Fibroblast of villous mesenchyme (primary cell): ENCODE measurements around the gene TEX2. TPM values are rescaled to one million over a fixed set of nuclear protein-coding genes. Genes with fewer than 3 reads are reported as not detected.

Experiments used
- DNase-seq: peaks from one replicate; pipeline ENCODE4 v3.0.0-alpha.2; 2010; ENCODE audit warnings: low read depth
- H3K4me3 ChIP-seq: 2 replicates; pipeline ENCODE4 v1.5.1; 2011; ENCODE audit warnings: low read depth, mild to moderate bottlenecking, low read length
- total RNA-seq: library from RNA; depleted of rRNA; stranded (reverse); fragments of >200 nt; gene quantifications from 2 replicates; pipeline ENCODE4 v1.2.3, GENCODE V29; 2012
- TF ChIP-seq, protein P1 (sequence below): IDR thresholded peaks from 2 replicates; pipeline ENCODE4 v1.5.1; 2012; ENCODE audit warnings: low read depth, mild to moderate bottlenecking, low read length; ENCODE audit not compliant: insufficient read depth

TEX2 gene
- total RNA-seq, 1 donor, result 45.8 TPM

DNA sequence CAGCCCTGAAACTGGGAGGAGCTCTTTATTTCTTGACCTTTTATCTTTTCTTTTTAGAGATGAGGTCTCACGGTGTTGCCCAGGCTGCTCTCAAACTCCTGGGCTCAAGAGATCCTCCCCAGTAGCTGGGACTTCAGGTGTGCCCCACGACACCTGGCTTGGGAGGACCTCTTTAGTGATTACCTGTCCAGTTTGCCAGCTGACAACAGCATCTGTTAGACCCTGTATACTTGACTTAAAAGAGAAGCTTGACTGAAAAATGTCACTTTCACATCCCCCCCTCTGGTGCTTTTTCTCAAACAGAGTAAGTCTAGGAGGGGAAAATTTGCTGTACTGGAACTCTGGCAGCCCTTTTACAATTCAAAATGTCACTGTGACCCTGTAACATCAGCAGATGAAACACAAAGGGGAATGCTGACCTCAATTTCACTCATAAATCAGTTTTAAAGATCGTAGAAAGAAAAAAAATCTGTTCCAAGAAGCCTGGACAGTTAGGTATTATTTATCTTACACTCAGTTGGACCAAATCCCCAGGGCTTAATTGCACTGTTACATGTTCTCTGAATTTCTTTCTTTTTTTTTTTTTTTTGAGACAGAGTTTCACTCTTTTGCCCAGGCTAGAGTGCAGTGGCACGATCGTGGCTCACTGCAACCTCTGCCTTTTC, 131.3 kb downstream of the TEX2 start:
- TF ChIP-seq, protein P1, sequence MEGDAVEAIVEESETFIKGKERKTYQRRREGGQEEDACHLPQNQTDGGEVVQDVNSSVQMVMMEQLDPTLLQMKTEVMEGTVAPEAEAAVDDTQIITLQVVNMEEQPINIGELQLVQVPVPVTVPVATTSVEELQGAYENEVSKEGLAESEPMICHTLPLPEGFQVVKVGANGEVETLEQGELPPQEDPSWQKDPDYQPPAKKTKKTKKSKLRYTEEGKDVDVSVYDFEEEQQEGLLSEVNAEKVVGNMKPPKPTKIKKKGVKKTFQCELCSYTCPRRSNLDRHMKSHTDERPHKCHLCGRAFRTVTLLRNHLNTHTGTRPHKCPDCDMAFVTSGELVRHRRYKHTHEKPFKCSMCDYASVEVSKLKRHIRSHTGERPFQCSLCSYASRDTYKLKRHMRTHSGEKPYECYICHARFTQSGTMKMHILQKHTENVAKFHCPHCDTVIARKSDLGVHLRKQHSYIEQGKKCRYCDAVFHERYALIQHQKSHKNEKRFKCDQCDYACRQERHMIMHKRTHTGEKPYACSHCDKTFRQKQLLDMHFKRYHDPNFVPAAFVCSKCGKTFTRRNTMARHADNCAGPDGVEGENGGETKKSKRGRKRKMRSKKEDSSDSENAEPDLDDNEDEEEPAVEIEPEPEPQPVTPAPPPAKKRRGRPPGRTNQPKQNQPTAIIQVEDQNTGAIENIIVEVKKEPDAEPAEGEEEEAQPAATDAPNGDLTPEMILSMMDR, result no peak
- no peak overlapping the region for H3K4me3 ChIP-seq
- no peak for DNase-seq

DNA sequence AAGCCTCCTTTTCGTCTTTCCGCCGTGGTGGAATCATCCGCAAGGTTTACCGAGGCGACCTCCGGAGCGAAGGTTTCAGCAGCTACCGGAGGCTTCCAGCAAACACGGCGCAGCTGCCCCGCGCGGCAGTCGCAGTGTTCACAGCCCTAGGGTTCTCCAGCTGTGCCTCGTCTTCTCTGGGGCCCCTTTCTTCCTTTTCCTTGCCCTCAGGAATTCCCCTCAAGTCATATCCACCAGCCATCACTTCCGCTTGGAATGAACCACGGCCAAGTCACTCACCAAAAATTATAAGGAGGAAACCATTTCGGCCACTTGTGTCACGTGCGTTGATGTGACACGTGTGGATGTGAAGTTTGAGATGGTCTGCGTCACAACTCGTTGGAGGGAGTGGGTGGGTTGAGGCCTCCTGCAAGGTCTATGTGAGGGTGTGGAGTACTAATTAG, 132.5 kb downstream of the TEX2 start:
- H3K4me3 ChIP-seq, result peak overlapping the region; percentile 54
- DNase-seq, result peak; percentile 70
- TF ChIP-seq, protein P1, result peak; percentile 10

DNA sequence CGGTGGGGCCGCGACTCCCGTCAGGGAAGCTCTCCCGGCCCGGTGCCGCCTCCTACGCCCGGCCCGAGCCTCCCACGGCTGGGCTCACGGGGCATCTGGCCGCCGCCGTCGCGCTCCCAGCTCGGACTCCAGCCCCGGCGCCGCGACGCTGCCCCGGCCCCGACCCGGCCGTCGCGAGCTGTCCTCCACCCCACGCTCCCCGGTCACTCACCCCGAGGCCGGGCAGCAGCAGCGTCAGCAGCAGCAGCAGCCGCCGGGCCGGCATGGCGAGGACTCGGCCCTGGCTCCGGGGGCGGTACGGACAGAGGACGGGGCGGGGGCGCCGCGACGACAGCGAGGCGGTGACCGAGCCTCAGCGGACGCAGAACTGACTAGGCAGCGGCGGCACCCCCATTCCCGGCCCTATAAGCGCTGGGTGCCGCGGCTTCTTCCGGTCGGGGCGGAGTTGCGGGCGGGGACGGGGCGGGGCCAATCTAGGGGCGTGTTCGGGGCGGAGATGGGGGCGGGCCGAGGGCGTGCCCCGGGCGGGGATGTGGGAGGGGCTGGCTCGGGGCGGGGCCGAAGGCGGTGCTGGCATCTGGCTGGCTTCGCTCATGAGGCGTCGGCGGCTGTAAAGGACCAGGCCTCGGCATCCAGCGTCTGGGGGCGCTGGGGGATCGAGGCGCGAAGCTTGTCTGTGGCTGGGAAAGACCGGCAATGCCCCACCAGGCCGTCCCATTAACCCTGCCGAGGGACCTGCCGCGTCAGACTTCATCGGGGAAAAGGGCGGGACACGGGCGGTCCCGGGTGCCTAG, 133.1 kb downstream of the TEX2 start, which contains the start of gene ERN1:
Gene ERN1, minus strand, starts transcription at position 380 of the 794 bp plus-strand sequence. Its CDS starts 115 bp downstream, at position 265.
- TF ChIP-seq, protein P1, result no peak
- peak within 1 kb of the TSS; percentile 82 for H3K4me3 ChIP-seq
- peak; percentile 97 for DNase-seq

DNA sequence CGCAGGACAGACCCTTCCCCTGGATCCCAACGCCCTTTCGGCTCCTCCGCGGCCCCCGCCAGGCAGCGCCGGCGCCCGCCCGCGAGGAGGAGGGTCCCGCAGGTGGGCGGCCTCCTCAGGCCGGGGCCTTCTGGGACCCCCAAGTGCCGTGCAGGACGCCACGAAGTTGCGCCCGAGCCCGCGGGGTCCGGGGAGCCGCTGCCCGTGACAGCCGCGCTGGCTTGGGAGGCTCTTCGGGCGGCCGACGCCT, 133.6 kb downstream of the TEX2 start:
- peak overlapping the region; percentile 82 for H3K4me3 ChIP-seq
- TF ChIP-seq, protein P1, result no peak
- DNase-seq, result no peak

DNA sequence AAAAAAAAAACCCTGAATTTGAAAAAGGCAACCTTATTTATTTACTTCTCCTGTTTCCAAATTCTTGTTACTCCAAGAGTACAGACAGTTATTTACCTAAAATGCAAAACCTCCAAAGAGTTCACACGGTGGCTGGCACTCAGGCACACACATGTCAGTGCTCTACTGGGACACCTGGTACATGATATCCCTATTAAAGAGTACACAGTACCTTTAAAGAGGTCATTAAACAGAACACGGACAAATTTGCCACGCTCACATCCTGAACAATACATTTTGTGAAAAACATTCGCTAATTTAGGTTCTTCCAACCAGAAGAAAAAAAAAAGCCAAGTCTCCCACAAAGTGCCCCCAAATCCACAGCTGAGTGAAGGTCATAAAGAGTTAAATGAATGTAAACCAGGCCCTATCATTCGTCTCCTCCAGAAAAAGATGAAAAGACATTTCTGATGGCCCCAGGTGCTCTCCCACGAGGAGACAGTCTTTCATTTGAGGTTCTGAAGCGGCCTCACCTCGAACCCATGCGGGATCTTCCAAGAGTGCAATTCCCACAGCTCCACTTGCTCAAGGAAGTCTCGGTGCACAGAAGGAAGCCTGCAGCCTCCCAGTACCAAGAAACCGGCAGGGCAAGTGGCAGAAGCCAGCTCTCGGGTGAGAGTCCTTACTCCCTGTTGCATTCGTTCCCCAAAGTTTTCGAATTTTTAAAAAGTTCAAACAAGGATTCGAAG, 134.1 kb downstream of the TEX2 start:
- H3K4me3 ChIP-seq, result peak overlapping the region; percentile 82
- TF ChIP-seq, protein P1, result no peak
- DNase-seq, result peak; percentile 57

DNA sequence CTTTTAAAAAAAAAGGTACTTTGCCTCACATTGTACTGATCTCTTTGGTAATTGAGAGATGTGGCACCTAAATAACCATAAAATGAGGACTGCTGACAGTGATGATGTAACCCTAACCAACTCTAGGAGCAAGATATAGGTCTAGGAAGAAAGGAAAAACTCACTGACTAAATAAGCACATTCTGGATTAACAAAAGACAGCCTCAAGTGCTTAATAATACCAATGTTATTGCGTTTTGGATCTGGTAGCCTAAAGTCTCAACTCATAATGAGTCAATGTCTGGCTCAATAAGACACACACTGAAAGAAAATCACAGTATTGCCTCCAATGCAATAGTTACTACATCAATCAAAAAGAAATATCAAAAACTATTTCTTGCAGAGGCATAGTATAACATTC, 136.1 kb downstream of the TEX2 start:
- TF ChIP-seq, protein P1, result no peak
- peak overlapping the region; percentile 23 for H3K4me3 ChIP-seq
- DNase-seq, result peak; percentile 58
